ENCODE measurements around the gene CRYBG1. TPM values are rescaled to one million over a fixed set of nuclear protein-coding genes. Genes with fewer than 3 reads are reported as not detected.

The CRYBG1 gene
- total RNA-seq, 1 donor from 2014 or later, result 5.8 TPM

DNA sequence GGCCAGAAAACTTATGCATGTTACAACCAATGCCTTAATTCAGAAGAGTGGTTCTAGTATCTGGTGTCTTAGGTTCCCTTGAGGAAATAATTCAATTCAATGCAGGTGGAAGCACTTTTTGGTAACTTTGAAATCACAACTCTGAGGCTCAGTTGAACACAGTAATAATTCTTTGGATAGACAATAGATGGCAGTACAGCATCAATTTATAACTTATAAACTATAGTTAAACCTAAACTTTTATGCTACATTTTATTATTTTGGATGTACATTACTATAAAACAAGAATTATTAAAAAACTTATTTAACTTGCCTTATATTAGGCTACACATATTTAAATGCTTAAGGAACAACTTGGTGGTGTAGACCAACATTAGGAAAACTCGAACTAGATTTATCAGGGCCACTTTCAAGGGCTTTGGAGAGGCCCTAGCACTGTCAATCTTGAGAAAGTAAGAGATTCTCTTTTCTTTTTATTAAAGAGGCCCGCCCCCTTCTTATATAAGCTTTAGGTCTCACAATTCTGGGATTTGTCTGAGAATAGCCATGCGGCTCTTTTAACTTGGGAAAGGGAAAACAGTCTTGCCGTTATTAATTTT lies 85.9 kb downstream of the CRYBG1 start:
- Mint-ChIP-seq H3K36me3 (no peaks in the 10 kb centered on the region), H3K4me1 (ENCODE audit: unreplicated experiment) (peaks cover 30% of the 10 kb centered on the region), H3K27ac (peak overlapping the region; percentile 35), H3K4me3 (no peak overlapping the region), H3K27me3 (peaks cover 15% of the 10 kb centered on the region), H3K9me3 (no peaks in the 10 kb centered on the region)
- TF ChIP-seq, protein P1, sequence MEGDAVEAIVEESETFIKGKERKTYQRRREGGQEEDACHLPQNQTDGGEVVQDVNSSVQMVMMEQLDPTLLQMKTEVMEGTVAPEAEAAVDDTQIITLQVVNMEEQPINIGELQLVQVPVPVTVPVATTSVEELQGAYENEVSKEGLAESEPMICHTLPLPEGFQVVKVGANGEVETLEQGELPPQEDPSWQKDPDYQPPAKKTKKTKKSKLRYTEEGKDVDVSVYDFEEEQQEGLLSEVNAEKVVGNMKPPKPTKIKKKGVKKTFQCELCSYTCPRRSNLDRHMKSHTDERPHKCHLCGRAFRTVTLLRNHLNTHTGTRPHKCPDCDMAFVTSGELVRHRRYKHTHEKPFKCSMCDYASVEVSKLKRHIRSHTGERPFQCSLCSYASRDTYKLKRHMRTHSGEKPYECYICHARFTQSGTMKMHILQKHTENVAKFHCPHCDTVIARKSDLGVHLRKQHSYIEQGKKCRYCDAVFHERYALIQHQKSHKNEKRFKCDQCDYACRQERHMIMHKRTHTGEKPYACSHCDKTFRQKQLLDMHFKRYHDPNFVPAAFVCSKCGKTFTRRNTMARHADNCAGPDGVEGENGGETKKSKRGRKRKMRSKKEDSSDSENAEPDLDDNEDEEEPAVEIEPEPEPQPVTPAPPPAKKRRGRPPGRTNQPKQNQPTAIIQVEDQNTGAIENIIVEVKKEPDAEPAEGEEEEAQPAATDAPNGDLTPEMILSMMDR (conservative IDR thresholded peaks at IDR 0.05), result peak; percentile 73
- DNase-seq (ENCODE audit: extremely low spot score, unreplicated experiment), result no peak

DNA sequence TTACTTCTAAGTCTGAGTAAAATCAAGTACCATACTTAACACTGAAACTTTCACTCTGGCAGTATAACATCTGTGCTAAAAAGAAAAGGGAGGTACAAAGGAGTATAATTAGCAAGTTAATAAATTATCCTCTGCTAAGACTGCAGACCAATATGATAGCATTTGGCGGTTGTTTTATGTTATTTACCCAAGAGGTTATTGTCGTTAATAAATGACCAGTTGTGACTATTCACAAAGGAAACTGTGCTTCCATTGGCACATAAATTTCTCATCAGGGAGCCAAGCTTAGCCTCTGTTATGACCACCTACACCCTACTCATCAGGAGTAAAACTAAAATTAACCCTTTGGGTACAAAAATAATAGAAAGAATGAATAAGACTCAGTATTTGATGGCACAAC lies 86.5 kb downstream of the CRYBG1 start:
- Mint-ChIP-seq H3K9me3 (no peaks in the 10 kb centered on the region), H3K27me3 (peaks cover 13% of the 10 kb centered on the region), H3K4me3 (peak overlapping the region; percentile 4), H3K4me1 (ENCODE audit: unreplicated experiment) (peaks cover 30% of the 10 kb centered on the region), H3K36me3 (no peaks in the 10 kb centered on the region), H3K27ac (peak overlapping the region; percentile 35)
- DNase-seq (ENCODE audit: extremely low spot score, unreplicated experiment), result no peak
- TF ChIP-seq, protein P1 (conservative IDR thresholded peaks at IDR 0.05), result no peak

DNA sequence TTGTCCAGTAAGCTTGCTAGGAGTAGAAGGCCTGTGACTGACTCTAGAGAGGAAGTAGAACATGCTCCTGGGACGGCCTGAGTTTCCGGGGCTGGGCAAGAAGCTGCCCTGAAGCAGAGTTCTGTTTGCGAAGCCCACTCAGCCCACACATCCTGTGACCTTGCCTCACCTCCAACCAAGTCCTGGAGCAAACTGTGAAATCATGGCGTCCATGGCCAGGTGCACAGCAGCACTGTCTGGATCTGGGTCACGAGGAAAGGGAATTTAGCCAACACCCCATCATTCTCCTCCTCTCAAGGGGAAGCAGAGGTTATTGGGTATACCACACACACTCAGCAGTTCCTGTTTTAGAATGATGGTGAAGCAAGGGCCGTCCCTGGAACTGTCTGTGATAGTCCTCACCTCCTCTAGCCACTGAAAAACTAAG lies 87.5 kb downstream of the CRYBG1 start:
- H3K36me3 Mint-ChIP-seq, result no peaks in the 10 kb centered on the region
- no peak for DNase-seq (ENCODE audit: extremely low spot score, unreplicated experiment)
- H3K9me3 Mint-ChIP-seq, result no peaks in the 10 kb centered on the region
- H3K27ac Mint-ChIP-seq, result peak overlapping the region; percentile 84
- H3K4me1 Mint-ChIP-seq (ENCODE audit: unreplicated experiment), result peaks cover 30% of the 10 kb centered on the region
- no peak overlapping the region for H3K4me3 Mint-ChIP-seq
- TF ChIP-seq, protein P1 (conservative IDR thresholded peaks at IDR 0.05), result no peak
- peaks cover 3% of the 10 kb centered on the region for H3K27me3 Mint-ChIP-seq

DNA sequence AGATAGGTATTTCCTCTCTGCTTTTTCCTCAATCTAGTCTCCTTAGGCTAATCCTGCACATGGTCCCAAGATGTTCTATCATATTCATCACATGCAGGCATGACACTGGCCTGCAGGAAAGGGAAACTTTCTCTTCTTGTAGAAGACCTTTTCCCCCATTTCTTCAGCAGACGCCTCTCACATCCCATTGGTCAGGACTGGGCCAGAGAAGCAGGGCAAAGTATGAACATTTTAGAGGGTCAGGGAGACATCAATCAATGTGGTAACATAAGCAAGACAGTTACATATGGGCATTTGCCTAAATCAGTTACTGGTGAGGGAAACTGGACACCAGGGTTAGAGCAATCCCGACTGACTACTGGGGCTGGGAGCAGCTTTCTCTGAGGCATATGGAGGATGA lies 90.1 kb downstream of the CRYBG1 start:
- DNase-seq (ENCODE audit: extremely low spot score, unreplicated experiment), result no peak
- H3K27ac Mint-ChIP-seq, result no peak overlapping the region
- peaks cover 32% of the 10 kb centered on the region for H3K4me1 Mint-ChIP-seq (ENCODE audit: unreplicated experiment)
- no peaks in the 10 kb centered on the region for H3K27me3 Mint-ChIP-seq
- H3K9me3 Mint-ChIP-seq, result no peaks in the 10 kb centered on the region
- no peak overlapping the region for H3K4me3 Mint-ChIP-seq
- TF ChIP-seq, protein P1 (conservative IDR thresholded peaks at IDR 0.05), result no peak
- no peaks in the 10 kb centered on the region for H3K36me3 Mint-ChIP-seq

DNA sequence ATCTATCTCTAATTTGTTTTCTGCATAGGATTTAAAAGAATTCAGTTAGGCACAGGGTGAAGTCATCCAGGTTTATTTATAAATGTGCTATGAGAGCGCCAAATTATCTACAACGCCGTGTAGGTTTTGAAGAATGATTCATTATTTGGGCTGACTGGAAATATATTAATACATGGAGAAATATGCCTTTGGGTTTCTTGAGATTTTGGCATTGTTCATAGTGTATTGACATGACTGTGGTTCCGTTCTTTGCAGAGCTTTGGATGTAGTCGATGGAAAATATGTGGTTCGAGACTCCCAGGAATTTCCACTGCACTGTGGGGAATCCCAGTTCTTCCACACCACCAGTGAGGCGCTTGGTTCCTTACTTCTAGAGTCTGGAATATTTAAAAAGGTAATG lies 90.9 kb downstream of the CRYBG1 start:
- TF ChIP-seq, protein P1 (conservative IDR thresholded peaks at IDR 0.05), result no peak
- Mint-ChIP-seq H3K4me3 (no peak overlapping the region), H3K4me1 (ENCODE audit: unreplicated experiment) (peaks cover 27% of the 10 kb centered on the region), H3K36me3 (no peaks in the 10 kb centered on the region), H3K9me3 (no peaks in the 10 kb centered on the region), H3K27me3 (no peaks in the 10 kb centered on the region), H3K27ac (no peak overlapping the region)
- DNase-seq (ENCODE audit: extremely low spot score, unreplicated experiment), result no peak

All from type B pancreatic cell (in vitro differentiated cells).